Endothelial cell of hepatic sinusoid (primary cell): ENCODE data around the gene UBE4A.

ENCODE experiments used
- in situ Hi-C: cut with HindIII; loops from 2 replicates; pipeline ENCODE4 v1.10.0; 2017; ENCODE audit warnings: low sequenced_read_pairs

The UBE4A gene

GRCh38 chr11:118435893-118436624 lies 76.7 kb downstream of the UBE4A start, which contains the start of gene KMT2A:
Gene KMT2A, plus strand, starts transcription at chr11:118436492. Its CDS starts 21 bp downstream, at chr11:118436513.
- in situ Hi-C loops, result no loop called here

- in situ Hi-C loops, result no loop called here
Measured at GRCh38 chr11:118436639-118437207, 77.3 kb downstream of the UBE4A start.

GRCh38 chr11:118437208-118438125 lies 78.1 kb downstream of the UBE4A start:
- in situ Hi-C loops, result no loop called here

- in situ Hi-C loops, result no loop called here
Measured at GRCh38 chr11:118438314-118438931, 79.0 kb downstream of the UBE4A start.

GRCh38 chr11:118439646-118440045 lies 80.2 kb downstream of the UBE4A start:
- in situ Hi-C loops, result loop anchor here (5.0 kb wide), 1 partner anchor 88 kb away; the partner anchor contains the start of gene TTC36

GRCh38 chr11:118441770-118442275 lies 82.4 kb downstream of the UBE4A start:
- in situ Hi-C loops, result loop anchor here (5.0 kb wide), 1 partner anchor 85 kb away; the partner anchor contains the start of gene TTC36

GRCh38 chr11:118442301-118442700 lies 82.9 kb downstream of the UBE4A start:
- in situ Hi-C loops, result loop anchor here (5.0 kb wide), 1 partner anchor 85 kb away; the partner anchor contains the start of gene TTC36

GRCh38 chr11:118442908-118443589 lies 83.6 kb downstream of the UBE4A start:
- in situ Hi-C loops, result loop anchor here (5.0 kb wide), 1 partner anchor 84 kb away; the partner anchor contains the start of gene TTC36

- in situ Hi-C loops, result loop anchor here (5.0 kb wide), 1 partner anchor 84 kb away; the partner anchor contains the start of gene TTC36
Measured at GRCh38 chr11:118443590-118444218, 84.3 kb downstream of the UBE4A start.

GRCh38 chr11:118447423-118447822 lies 88.0 kb downstream of the UBE4A start:
- in situ Hi-C loops, result no loop called here

GRCh38 chr11:118448294-118448693 lies 88.9 kb downstream of the UBE4A start:
- in situ Hi-C loops, result no loop called here
